SK-N-SH treated with all-trans-retinoic acid at 6 μM for 48 hours (cell line): ENCODE measurements around the gene CYB561.

Experiments used
- ATAC-seq: fragments of 200-7000 bp; cut with Tn5 transposase; 3 replicates; pipeline ENCODE4 v1.9.1; 2020; ENCODE audit warnings: mild to moderate bottlenecking, moderate library complexity
- ARNTL ChIP-seq: fragments of 450-650 bp; formaldehyde crosslinking; IDR thresholded peaks from 2 replicates; pipeline ENCODE4 v1.5.0; 2020; ENCODE audit warnings: low read depth, mild to moderate bottlenecking, moderate library complexity, borderline replicate concordance
- CSDC2 ChIP-seq: fragments of 250-450 bp; sonication (Bioruptor Pico); IDR thresholded peaks from 2 replicates; pipeline ENCODE4 v1.5.0; 2020; ENCODE audit warnings: mild to moderate bottlenecking, moderate library complexity
- ESRRG ChIP-seq: fragments of 250-450 bp; sonication (Bioruptor Pico); IDR thresholded peaks from 2 replicates; pipeline ENCODE4 v1.6.1; 2021; ENCODE audit warnings: mild to moderate bottlenecking
- GLIS3 ChIP-seq: fragments of 250-450 bp; sonication (Bioruptor Pico); IDR thresholded peaks from 2 replicates; pipeline ENCODE4 v1.5.0; 2020; ENCODE audit warnings: mild to moderate bottlenecking, moderate library complexity
- ISL1 ChIP-seq: fragments of 250-450 bp; sonication (Bioruptor Pico); IDR thresholded peaks from 2 replicates; pipeline ENCODE4 v2.1.2; 2022; ENCODE audit warnings: mild to moderate bottlenecking, moderate library complexity
- OSR1 ChIP-seq: fragments of 250-450 bp; sonication (Bioruptor Pico); IDR thresholded peaks from 2 replicates; pipeline ENCODE4 v1.8.0; 2022; ENCODE audit warnings: moderate library complexity, mild to moderate bottlenecking, inconsistent platforms
- PATZ1 ChIP-seq: fragments of 250-450 bp; sonication (Bioruptor Pico); IDR thresholded peaks from 2 replicates; pipeline ENCODE4 v1.8.0; 2020; ENCODE audit warnings: mild to moderate bottlenecking, moderate library complexity, borderline replicate concordance
- POU6F1 ChIP-seq: fragments of 250-450 bp; sonication (Bioruptor Pico); IDR thresholded peaks from 2 replicates; pipeline ENCODE4 v1.8.0; 2021; ENCODE audit warnings: low read depth, mild to moderate bottlenecking, moderate library complexity, borderline replicate concordance
- SNAI2 ChIP-seq: fragments of 250-450 bp; sonication (Bioruptor Pico); IDR thresholded peaks from 2 replicates; pipeline ENCODE4 v1.5.0; 2020; ENCODE audit warnings: mild to moderate bottlenecking, moderate library complexity
- TCF4 ChIP-seq: fragments of 250-450 bp; sonication (Bioruptor Pico); IDR thresholded peaks from 2 replicates; pipeline ENCODE4 v1.8.0; 2021; ENCODE audit warnings: mild to moderate bottlenecking, moderate library complexity, borderline replicate concordance
- TOX ChIP-seq: fragments of 250-450 bp; sonication (Bioruptor Pico); IDR thresholded peaks from 2 replicates; pipeline ENCODE4 v1.8.0; 2021; ENCODE audit warnings: mild to moderate bottlenecking, moderate library complexity, borderline replicate concordance
- TSHZ2 ChIP-seq: fragments of 250-450 bp; sonication (Bioruptor Pico); IDR thresholded peaks from 2 replicates; pipeline ENCODE4 v1.5.0; 2020; ENCODE audit warnings: mild to moderate bottlenecking, moderate library complexity
- ZC3H10 ChIP-seq: fragments of 250-450 bp; sonication (Bioruptor Pico); IDR thresholded peaks from 2 replicates; pipeline ENCODE4 v1.5.1; 2021; ENCODE audit warnings: mild to moderate bottlenecking, moderate library complexity
- ZFP3 ChIP-seq: fragments of 250-450 bp; sonication (Bioruptor Pico); IDR thresholded peaks from 2 replicates; pipeline ENCODE4 v1.5.0; 2020; ENCODE audit warnings: mild to moderate bottlenecking, moderate library complexity
- ZFP30 ChIP-seq: fragments of 450-650 bp; formaldehyde crosslinking; IDR thresholded peaks from 2 replicates; pipeline ENCODE4 v1.5.0; 2022; ENCODE audit warnings: mild to moderate bottlenecking, moderate library complexity
- ZNF565 ChIP-seq: fragments of 450-650 bp; formaldehyde crosslinking; conservative IDR thresholded peaks from 2 replicates; pipeline ENCODE4 v1.5.0; 2020; ENCODE audit warnings: low read depth, mild to moderate bottlenecking, moderate library complexity
- ZNF70 ChIP-seq: fragments of 450-650 bp; formaldehyde crosslinking; IDR thresholded peaks from 2 replicates; pipeline ENCODE4 v1.5.0; 2020; ENCODE audit warnings: mild to moderate bottlenecking, moderate library complexity
- ZNF8 ChIP-seq: fragments of 450-650 bp; formaldehyde crosslinking; IDR thresholded peaks from 2 replicates; pipeline ENCODE4 v1.5.0; 2020; ENCODE audit warnings: mild to moderate bottlenecking, moderate library complexity

CYB561 gene

GRCh38 chr17:63448655-63449054, 2.5 kb upstream of the CYB561 start (continued):
- TF ChIP-seq POU6F1 (CRISPR knock-in tag) = no peak
- no peak for TF ChIP-seq TCF4
- TF ChIP-seq ISL1 (CRISPR knock-in tag) = no peak
- TF ChIP-seq ZNF565 (CRISPR knock-in tag) = no peak
- TF ChIP-seq SNAI2 = no peak

- ATAC-seq = no peak
- no peak for TF ChIP-seq ZFP30
- TF ChIP-seq ISL1 (CRISPR knock-in tag) = no peak
- TF ChIP-seq TSHZ2 (CRISPR knock-in tag) = no peak
- TF ChIP-seq GLIS3 (CRISPR knock-in tag) = no peak
- no peak for TF ChIP-seq ZNF70 (CRISPR knock-in tag)
- TF ChIP-seq PATZ1 = no peak
- TF ChIP-seq ZNF8 = no peak
- TF ChIP-seq OSR1 (CRISPR knock-in tag) = no peak
- no peak for TF ChIP-seq ZFP3
- no peak for TF ChIP-seq CSDC2 (CRISPR knock-in tag)
- no peak for TF ChIP-seq POU6F1 (CRISPR knock-in tag)
- TF ChIP-seq, all 23 proteins: peak for 0
These were observed 1.4 kb upstream of the CYB561 start for GRCh38 chr17:63447471-63448009.

GRCh38 chr17:63446753-63447470, 806 bp upstream of the CYB561 start:
- TF ChIP-seq OSR1 (CRISPR knock-in tag) (no peak), TOX (CRISPR knock-in tag) (no peak), TSHZ2 (CRISPR knock-in tag) (no peak), ZNF70 (CRISPR knock-in tag) (no peak), ZNF565 (CRISPR knock-in tag) (no peak), TCF4 (no peak), ESRRG (no peak), PATZ1 (no peak), ARNTL (CRISPR knock-in tag) (no peak), ZC3H10 (no peak)
- no peak for ATAC-seq
